NCI-H1436 treated with DMSO at 0.1 percent for 48 hours (cell line): ENCODE results near the gene KIAA0319L.
"Not testable (repeated sequence)": the region's sequence is repeated elsewhere in the genome, so short reads cannot be mapped to it uniquely, and the experiment has no call there.

Experiments
- DNase-seq: peaks from one replicate; lab custom pipeline; 2025; lab: John Stamatoyannopoulos, UW

KIAA0319L gene

DNA sequence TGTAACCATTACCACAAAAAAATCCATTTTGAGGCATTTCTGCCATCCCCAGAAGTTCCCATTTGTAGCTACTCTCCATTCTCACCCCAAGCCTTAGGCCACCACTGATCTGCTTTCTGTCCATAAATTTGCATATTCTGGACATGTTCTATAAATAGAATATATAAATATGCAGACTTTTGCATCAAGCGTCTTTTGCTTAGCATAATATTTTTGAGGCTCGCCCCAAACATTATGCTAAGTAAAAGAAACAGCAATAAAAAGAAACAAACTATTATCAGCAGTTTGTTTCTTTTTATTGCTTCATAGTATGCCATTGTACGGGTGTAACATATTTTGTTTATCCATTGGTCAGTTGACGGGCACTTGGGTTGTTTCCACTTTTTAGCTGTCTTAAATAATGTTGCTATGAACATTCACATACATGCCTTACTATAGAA is 23.8 kb upstream of the KIAA0319L start:
- DNase-seq: no peak

GRCh38 chr1:35577071-35577998 is 20.1 kb upstream of the KIAA0319L start:
- DNase-seq: no peak

- DNase-seq: not testable (repeated sequence)
Measured at GRCh38 chr1:35576766-35577070, 19.5 kb upstream of the KIAA0319L start.

DNA sequence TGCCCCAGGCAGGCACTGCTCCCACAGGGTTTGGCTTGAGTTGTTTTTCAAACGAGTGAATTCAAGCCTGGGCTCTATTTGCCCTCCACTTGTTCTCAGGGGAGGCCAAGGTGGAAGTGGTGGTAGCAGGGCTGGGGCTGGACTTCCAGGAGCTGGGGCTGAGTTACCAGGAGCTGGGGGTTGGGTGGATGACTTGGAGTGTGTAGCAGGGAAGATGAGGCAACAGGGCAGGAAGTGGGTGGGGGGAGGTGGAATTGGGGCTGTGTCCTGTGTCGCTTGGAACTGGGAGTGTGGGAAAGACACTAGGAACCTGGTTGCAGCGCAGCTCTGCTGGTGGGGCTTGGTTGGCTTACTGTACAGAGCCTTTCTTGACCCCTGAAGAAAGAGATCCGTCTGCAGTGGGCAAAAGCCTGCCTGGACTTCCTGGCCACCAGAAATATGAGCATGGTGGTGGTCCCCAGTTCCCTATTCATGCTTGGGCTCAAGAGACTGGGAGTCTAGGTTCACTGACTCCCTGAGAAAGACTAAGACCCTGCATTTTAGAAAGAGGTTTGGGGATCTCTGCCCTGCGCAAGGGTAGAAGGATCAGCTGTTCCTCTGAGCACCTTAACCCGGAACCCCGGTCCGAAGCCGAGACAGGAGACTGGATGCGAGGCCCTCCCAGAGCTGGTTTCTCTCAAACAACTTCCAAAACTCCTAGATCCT is 19.0 kb upstream of the KIAA0319L start:
- DNase-seq: no peak

GRCh38 chr1:35575416-35575958 is 18.3 kb upstream of the KIAA0319L start:
- no peak for DNase-seq

GRCh38 chr1:35574655-35575415 is 17.6 kb upstream of the KIAA0319L start:
- DNase-seq: no peak

DNA sequence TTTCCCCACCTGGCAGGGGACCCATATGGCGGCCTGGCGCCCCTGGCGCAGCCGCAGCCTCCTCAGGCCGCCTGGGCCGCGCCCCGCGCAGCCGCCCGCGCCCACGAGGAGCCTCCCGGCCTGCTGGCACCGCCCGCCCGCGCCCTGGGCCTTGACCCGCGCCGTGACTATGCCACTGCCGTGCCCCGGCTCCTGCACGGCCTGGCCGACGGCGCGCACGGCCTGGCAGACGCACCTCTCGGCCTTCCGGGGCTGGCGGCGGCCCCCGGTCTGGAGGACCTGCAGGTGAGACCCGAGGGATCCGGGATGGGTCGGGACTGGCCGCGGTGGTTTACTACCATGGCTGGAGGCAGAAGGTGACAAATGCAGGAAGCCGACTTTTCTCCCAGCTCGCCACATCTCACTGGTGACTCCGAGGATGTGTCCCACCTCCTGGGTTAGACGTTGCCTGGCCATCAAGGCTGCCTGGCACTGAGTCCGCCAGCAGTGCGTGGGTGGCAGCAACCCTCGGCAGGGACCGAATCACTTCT is 17.0 kb upstream of the KIAA0319L start:
- DNase-seq: no peak

- no peak for DNase-seq
Measured at GRCh38 chr1:35573198-35574124, 16.3 kb upstream of the KIAA0319L start, which contains the start of gene TFAP2E. TFAP2E (plus strand) TSS chr1:35573314; CDS start chr1:35573578, 264 bp downstream.

GRCh38 chr1:35572296-35572695 is 15.1 kb upstream of the KIAA0319L start:
- no peak for DNase-seq

DNA sequence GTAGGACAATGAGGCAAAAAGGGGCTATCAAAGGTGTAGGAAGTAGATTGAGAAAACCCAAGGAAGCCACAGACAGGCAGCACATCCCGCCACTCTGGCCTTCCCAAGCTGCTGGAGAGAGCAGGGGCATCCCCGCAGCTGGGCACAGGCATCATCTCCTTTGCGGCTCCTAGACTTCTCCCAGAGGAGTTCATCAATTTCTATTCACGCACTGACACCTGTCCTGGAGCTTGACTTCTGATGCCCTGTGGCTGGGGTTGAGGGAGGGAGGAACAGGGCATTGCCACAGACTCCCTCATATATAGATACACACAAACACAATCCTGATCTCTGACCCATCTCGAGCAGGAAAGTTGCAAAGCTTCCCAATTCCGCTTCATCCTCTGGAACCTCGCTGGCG is 14.1 kb upstream of the KIAA0319L start:
- DNase-seq: no peak

DNA sequence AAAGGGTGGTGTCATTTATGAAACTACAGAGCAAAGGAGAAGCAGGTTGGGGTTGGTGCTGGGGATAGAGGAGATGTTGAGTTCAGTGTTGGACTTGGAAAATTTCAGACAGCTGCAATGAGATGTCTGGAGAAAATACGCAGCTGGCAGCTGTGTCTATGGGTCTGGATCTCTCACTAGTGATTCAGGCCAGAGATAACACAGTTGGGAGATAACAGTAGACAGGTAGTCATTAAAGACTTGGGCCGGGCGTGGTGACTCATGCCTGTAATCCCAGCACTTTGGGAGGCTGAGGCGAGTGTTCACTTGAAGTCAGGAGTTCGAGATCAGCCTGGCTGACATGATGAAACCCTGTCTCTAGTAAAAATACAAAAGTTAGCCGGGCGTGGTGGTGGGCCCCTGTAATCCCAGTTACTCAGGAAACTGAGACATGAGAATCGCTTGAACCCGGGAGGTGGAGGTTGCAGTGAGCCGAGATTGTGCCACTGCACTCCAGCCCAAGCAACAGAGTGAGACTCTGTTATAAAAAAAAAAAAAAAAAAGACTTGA is 13.5 kb upstream of the KIAA0319L start:
- DNase-seq: no peak

DNA sequence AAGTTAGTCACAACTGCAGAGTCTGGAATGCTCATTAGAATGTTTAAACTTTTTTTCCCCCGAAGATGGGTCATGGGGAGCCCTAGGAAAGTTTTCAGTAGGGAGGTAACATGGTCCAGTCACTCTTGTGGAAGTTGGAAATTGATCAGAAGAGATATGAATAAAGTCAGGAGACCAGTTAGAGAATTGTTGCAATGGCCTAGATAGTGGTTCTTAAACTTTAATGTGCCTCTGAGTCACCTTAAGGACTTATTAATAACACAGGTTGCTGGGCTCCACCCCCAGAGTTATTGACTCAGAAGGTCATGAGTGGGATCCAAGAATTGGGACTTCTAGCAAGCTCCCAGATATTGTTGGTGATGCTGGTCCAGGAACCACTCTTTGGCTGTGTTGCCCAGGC is 12.7 kb upstream of the KIAA0319L start:
- no peak for DNase-seq

- no peak for DNase-seq
Measured at GRCh38 chr1:35568975-35569395, 11.8 kb upstream of the KIAA0319L start.

DNA sequence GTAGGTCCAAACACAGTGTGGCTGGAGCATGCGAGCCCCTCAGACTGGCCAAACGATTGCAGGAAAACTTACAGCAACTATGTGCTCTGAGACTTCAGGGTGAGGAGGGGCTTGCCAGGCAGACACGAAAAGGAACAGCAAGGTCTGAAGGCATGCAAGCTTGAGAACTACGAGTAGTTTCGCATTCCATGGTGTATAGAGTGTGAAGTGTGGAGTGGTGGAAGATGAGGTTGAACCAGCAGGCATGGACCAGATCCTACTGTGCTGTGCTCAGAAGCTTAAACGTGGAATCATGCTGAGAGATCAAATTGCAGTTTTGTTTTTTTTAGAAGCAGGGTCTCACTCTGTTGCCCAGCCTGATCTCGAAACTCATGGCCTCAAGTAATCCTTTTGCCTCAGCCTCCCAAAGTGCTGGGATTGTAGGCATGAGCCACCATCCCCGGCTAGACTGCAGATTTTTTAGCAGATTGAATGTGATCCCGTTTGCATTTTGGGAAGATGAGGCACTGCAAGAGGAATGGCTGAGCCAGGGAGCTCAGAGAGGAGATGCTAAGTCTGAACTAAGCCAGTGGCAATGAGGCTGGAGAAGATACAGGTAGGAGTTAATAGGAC is 10.8 kb upstream of the KIAA0319L start:
- no peak for DNase-seq

- DNase-seq: no peak
Measured at GRCh38 chr1:35565742-35566133, 8.5 kb upstream of the KIAA0319L start.

DNA sequence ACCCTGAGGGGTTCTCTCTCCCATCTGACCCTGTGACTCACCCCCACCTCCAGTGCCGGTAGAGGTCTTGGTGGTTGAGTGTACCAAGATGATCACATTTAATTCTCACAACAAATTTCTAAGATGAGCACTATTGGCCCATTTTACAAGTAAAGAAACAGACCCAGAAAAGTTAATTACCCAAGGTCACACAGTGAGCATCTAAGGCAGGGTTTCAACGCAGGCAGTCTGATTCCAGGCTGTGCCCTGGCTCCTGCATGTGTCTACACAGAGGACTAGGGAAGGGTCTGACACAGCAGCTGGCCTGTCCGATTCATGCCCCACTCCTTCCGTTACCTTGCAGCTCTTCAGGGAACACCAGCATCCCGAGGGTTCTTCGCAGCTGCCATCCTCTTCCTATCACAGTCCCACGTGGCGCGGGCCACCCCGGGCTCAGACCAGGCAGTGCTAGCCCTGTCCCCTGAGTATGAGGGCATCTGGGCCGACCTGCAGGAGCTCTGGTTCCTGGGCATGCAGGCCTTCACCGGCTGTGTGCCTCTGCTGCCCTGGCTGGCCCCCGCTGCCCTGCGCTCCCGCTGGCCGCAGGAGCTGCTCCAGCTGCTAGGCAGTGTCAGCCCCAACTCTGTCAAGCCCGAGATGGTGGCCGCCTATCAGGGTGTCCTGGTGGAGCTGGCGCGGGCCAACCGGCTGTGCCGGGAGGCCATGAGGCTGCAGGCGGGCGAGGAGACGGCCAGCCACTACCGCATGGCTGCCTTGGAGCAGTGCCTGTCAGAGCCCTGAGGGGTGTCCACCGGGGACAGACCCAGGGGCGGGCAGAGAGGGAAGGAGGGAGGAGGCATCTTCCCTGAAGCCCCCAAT is 7.9 kb upstream of the KIAA0319L start:
- no peak for DNase-seq

- peak; percentile 22 for DNase-seq
Measured at GRCh38 chr1:35564037-35564883, 7.1 kb upstream of the KIAA0319L start.

GRCh38 chr1:35563166-35563565 is 6.0 kb upstream of the KIAA0319L start:
- DNase-seq: no peak
